Measurements from ENCODE around the gene FOCAD. TPM values are rescaled to one million over a fixed set of nuclear protein-coding genes. Genes with fewer than 3 reads are reported as not detected.

Gene FOCAD
- total RNA-seq, 1 experiment from 2014 or later: 43.3 TPM

DNA sequence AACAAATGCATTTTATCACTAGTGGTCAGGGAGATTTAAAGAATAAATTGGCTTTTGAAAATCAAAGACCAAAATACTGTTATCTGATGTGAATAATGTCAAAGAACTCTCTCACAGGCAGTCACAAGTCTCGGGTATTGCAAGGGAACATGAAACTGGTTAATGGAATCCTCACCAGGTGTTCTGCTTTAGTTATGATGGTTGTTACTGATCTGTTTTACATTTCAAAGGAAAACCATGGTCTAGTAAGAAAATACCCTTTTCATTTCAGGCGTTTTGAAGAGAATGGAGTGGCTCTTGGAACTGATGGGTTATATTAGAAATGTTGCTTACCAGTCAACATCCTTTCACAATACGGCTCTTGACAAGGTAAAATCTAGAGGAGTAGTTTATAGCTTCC is 304.0 kb downstream of the FOCAD start:
- no peak overlapping the region for H2AFZ ChIP-seq (ENCODE audit: low read length)
- H3K23me2 ChIP-seq (ENCODE audit: insufficient read length, low read depth, low read length, poor library complexity, severe bottlenecking): no peaks in the 10 kb centered on the region
- H3K79me2 ChIP-seq (ENCODE audit: insufficient read depth, low read length): no peaks in the 10 kb centered on the region
- no peak overlapping the region for H4K91ac ChIP-seq (ENCODE audit: insufficient read length, low read depth, low read length)
- H2BK12ac ChIP-seq (ENCODE audit: insufficient read length, low read depth, low read length): no peak overlapping the region
- peaks cover 17 to 45% (median 32%) of the 10 kb centered on the region in 3 experiments; a peak in 6 of 7 replicates for H3K36me3 Mint-ChIP-seq (ENCODE audit: insufficient read depth in 1 of 3, low read depth in 3 of 3)
- no peak overlapping the region for H2BK5ac ChIP-seq (ENCODE audit: insufficient read length, low read length)
- no peaks in the 10 kb centered on the region for H3K27me3 Mint-ChIP-seq (ENCODE audit: low read depth)
- no peak overlapping the region for H3K18ac ChIP-seq (ENCODE audit: insufficient read length, low read depth, low read length)
- no peaks in the 10 kb centered on the region for H3K9me3 Mint-ChIP-seq
- no peak overlapping the region for H4K8ac ChIP-seq (replicated peaks; ENCODE audit: insufficient read length, low read depth, low read length)
- no peak overlapping the region for H3K23ac ChIP-seq (ENCODE audit: insufficient read length, low read depth, low read length)
- TF ChIP-seq, protein P1, sequence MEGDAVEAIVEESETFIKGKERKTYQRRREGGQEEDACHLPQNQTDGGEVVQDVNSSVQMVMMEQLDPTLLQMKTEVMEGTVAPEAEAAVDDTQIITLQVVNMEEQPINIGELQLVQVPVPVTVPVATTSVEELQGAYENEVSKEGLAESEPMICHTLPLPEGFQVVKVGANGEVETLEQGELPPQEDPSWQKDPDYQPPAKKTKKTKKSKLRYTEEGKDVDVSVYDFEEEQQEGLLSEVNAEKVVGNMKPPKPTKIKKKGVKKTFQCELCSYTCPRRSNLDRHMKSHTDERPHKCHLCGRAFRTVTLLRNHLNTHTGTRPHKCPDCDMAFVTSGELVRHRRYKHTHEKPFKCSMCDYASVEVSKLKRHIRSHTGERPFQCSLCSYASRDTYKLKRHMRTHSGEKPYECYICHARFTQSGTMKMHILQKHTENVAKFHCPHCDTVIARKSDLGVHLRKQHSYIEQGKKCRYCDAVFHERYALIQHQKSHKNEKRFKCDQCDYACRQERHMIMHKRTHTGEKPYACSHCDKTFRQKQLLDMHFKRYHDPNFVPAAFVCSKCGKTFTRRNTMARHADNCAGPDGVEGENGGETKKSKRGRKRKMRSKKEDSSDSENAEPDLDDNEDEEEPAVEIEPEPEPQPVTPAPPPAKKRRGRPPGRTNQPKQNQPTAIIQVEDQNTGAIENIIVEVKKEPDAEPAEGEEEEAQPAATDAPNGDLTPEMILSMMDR (conservative IDR thresholded peaks at IDR 0.05): no peak
- no peak overlapping the region for H2BK120ac ChIP-seq (ENCODE audit: low read depth, low read length, poor library complexity, severe bottlenecking)
- no peak overlapping the region for H2BK15ac ChIP-seq (ENCODE audit: low read depth, low read length)
- no peak overlapping the region for H2BK20ac ChIP-seq (ENCODE audit: low read depth, low read length, poor library complexity, severe bottlenecking)
- H3K9me3 ChIP-seq (ENCODE audit: control insufficient read depth, low read depth, low read length): no peaks in the 10 kb centered on the region
- H3K27me3 ChIP-seq (ENCODE audit: insufficient read depth, low read length): no peaks in the 10 kb centered on the region
- H3K56ac ChIP-seq (ENCODE audit: insufficient read length, low read depth, low read length): no peak overlapping the region
- no peaks in the 10 kb centered on the region for H3K79me1 ChIP-seq (ENCODE audit: insufficient read depth, low read depth, low read length, poor library complexity, severe bottlenecking)
- no peak overlapping the region for H3K4ac ChIP-seq (ENCODE audit: low read depth, low read length)
- no peaks in the 10 kb centered on the region for H4K20me1 ChIP-seq (ENCODE audit: control insufficient read depth, insufficient read depth, insufficient read length)
- H3T11ph ChIP-seq (ENCODE audit: low read length): no peak overlapping the region
- no peak overlapping the region for H3K4me3 Mint-ChIP-seq
- H2AK5ac ChIP-seq (ENCODE audit: insufficient read length, low read length): no peak overlapping the region
- no peak overlapping the region for H3K14ac ChIP-seq (ENCODE audit: insufficient read depth, low read length)
- DNase-seq: no peak
- H3K4me1 ChIP-seq (ENCODE audit: insufficient read depth, low read length): no peaks in the 10 kb centered on the region
- H4K5ac ChIP-seq (ENCODE audit: insufficient read length, low read depth, low read length): no peak overlapping the region
- peak overlapping the region in 1 of 3 experiments; percentile 39; a peak in 2 of 7 replicates for H3K27ac Mint-ChIP-seq
- no peak overlapping the region for H3K9ac ChIP-seq (ENCODE audit: extremely low read depth, insufficient read length, low read length)
- H3K4me1 Mint-ChIP-seq: peaks cover 9 to 17% of the 10 kb centered on the region in 2 experiments
- H3K27ac ChIP-seq (ENCODE audit: insufficient read length, low read depth, low read length): no peak overlapping the region
- H3K4me2 ChIP-seq (ENCODE audit: insufficient read depth, insufficient read length, low read length): no peak overlapping the region
- WGBS (ENCODE audit: extremely low coverage, insufficient read length, low lambda C conversion rate): no CpG with 5 or more reads among the region's 3 CpGs
